ENCODE data around the gene CENPT.
"Not testable (repeated sequence)": the region's sequence is repeated elsewhere in the genome, so short reads cannot be mapped to it uniquely, and the experiment has no call there.

The CENPT gene

DNA sequence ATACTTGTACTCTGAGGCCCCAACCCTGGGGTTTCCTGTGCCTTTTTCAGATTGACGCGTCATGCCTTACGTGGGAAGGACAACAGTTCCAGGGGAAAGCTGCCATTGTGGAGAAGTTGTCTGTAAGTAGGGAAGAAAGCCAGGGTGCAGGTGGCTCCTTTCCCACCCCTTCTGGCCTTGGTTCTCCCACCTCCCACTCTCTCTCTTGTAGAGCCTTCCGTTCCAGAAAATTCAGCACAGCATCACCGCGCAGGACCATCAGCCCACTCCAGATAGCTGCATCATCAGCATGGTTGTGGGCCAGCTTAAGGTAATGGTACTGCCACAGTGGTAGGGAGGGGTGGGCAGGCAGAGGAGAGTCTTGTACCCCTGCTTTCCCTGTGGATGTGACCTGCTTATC is 20.8 kb upstream of the CENPT start:
- DNase-seq (ENCODE audit: extremely low read depth, low read depth), result no peak
- TF ChIP-seq, protein P1, sequence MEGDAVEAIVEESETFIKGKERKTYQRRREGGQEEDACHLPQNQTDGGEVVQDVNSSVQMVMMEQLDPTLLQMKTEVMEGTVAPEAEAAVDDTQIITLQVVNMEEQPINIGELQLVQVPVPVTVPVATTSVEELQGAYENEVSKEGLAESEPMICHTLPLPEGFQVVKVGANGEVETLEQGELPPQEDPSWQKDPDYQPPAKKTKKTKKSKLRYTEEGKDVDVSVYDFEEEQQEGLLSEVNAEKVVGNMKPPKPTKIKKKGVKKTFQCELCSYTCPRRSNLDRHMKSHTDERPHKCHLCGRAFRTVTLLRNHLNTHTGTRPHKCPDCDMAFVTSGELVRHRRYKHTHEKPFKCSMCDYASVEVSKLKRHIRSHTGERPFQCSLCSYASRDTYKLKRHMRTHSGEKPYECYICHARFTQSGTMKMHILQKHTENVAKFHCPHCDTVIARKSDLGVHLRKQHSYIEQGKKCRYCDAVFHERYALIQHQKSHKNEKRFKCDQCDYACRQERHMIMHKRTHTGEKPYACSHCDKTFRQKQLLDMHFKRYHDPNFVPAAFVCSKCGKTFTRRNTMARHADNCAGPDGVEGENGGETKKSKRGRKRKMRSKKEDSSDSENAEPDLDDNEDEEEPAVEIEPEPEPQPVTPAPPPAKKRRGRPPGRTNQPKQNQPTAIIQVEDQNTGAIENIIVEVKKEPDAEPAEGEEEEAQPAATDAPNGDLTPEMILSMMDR (IDR thresholded peaks at IDR 0.05; ENCODE audit: low read depth, low read length), result no peak

DNA sequence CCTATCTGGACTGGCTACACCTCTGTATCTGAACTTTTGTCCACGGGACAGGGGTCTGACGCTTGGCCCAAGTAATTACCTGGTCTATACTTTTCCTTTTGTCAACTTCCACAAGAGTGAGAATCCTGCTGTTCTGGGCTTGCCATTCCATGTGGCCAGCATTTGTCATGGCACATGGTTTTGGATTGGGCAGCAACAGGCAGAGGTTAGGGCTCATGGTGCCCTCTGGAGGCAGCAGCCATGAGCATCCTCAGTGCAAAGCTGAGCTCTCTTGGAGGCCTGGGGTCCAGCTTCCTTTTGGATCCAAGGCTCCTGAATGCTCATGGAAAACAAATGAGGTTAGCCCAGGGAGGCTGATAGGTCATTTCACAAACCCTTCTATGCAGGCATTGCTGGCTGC is 17.8 kb upstream of the CENPT start:
- DNase-seq (ENCODE audit: extremely low read depth, low read depth), result no peak
- TF ChIP-seq, protein P1 (IDR thresholded peaks at IDR 0.05; ENCODE audit: low read depth, low read length), result peak; percentile 41

DNA sequence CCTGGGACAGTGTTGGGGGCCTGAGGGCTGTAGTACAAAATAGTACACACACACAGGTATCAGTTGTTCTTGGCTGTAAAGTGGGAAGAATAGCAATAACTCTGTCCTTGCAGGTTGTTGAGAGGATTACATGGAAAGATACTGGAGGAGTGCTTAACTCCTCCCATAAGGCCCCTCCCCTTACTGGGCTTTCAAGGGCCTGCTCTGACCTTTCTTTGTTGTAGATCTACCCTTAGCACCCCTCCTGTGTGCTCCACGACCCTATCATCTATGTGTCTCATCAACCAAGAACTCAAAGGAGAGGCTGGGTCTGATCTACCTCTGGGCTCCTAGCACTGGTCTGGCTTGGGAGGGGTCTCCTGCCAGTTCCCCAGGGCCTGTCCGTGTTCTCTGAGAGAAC is 17.1 kb upstream of the CENPT start:
- TF ChIP-seq, protein P1 (IDR thresholded peaks at IDR 0.05; ENCODE audit: low read depth, low read length), result no peak
- no peak for DNase-seq (ENCODE audit: extremely low read depth, low read depth)

DNA sequence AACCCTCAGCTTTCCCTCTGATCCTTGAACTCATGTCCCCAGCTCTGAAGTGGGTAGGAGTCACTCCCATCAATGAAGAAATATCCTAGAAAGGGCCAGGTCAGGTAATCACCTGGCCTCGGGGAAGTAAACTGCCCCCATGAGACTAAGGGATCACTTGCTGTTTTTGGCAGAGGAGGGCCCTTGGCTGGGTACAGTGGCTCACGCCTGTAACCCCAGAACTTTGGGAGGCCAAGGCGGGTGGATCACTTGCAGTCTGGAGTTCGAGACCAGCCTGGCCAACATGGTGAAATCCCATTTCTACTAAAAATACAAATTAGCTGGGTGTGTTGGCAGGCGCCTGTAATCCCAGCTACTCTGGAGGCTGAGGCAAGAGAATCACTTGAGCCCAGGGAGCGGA is 16.6 kb upstream of the CENPT start:
- not testable (repeated sequence) for DNase-seq (ENCODE audit: extremely low read depth, low read depth)

DNA sequence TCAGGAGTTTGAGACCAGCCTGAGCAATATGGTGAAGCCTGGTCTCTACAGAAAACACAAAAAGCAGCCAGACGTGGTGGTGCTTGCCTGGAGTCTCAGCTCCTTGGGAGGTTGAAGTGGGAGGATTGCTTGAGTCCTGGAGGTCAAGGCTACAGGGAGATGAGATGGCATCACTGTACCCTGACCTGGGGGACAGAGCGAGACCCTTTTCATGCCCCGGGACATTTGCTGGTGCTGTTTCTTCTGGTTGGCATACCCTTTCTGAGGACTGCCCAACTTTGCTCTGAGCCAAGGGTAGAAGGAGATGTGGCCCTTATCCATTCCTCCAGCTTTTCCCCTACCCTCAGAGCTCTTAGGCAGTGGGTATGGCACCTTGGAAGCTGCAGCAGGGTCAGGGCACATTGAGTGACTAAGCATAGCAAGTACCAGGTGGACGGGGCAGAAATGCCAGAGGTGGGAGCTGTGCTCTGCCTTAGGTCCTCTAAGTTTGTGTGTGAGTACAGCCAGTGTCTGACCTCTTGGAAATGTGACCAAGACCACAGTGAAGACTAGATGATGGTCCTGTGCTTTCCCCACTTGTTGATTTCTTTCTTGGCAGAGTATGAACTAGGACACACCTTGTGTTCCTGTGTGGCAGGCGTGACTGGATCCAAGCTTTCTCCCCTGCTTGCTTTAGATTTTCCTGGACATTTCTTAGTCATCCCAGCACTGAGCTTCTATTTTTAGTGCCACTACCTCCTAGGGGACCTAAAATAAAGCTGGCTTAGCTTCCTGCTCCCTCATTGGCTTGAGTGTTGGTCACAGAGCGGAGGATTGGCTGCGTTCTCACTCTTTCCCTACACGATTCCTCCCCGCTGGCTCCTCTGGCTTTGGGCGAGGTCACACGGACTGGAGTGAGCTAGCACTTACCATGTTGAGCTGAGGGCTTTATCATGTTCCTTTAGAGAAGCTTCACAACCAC is 15.4 kb upstream of the CENPT start:
- no peak for DNase-seq (ENCODE audit: extremely low read depth, low read depth)
- TF ChIP-seq, protein P1 (IDR thresholded peaks at IDR 0.05; ENCODE audit: low read depth, low read length), result no peak

DNA sequence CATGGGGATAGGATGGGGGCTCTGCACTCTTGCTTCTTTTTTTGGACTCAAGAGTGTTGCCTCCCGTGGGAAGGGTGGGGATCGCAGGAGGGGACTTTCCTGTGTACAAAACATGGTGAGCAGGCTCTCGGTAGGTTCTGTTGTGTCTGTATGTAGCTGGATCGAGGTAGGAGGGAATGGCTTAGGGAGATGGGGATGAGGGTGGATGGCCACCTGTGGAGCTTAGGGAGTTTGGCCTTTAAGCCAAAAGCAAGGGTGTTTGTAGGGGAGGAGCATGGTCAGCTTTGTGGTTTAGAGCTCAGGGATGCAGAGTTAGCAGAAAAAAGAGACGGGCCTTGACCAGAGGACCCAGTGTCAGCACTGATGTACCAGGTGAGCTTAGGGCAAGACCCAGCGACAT is 14.4 kb upstream of the CENPT start:
- no peak for DNase-seq (ENCODE audit: extremely low read depth, low read depth)
- TF ChIP-seq, protein P1 (IDR thresholded peaks at IDR 0.05; ENCODE audit: low read depth, low read length), result no peak

DNA sequence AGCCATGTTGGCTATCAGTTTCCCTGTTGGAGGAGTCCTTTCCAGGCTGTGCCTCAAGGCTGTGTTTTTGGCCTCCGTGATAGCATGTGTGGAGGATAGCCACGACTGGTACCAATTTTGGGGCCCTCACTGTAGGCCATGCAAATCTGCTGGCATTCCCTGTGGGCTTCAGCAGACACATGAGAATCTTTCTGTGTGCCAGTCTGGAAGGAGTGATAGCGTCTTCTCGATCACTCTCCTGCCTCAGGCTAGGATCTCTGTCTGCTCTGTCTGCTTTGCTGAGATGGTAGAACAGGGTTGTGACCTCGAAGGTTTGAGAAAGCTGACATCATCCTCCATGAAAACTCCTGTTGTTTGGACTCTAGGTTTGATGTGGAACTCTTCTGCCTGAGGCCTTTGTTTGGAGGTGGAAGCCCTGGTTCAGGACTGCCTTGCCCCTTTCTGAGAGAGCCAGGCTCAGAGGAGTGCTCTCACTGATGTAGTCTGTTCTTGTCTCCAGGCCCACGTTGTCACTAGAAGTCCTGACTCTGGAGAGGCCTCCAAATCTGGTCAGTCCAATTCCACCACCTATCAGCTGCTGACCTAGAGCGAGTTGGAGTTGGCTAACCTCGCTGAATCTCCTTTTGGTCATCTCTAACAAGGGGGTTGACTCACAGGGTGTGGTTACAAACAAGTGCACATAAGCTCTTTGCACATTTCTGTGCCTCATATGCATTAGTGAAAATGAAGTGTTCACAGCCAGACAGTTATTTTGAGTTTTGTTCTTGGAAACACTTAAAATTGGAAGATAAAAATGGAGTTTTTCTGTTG is 13.3 kb upstream of the CENPT start:
- no peak for DNase-seq (ENCODE audit: extremely low read depth, low read depth)
- TF ChIP-seq, protein P1 (IDR thresholded peaks at IDR 0.05; ENCODE audit: low read depth, low read length), result no peak
